CD4-positive, alpha-beta T cell treated with Interleukin-4 for 4 hours (primary cell): Measurements from ENCODE around the gene ANKS6.
"Not testable (repeated sequence)": the region's sequence is repeated elsewhere in the genome, so short reads cannot be mapped to it uniquely, and the experiment has no call there.

Experiments
- DNase-seq: peaks from one replicate; pipeline ENCODE4 v3.0.0-alpha.2; 2020

Gene ANKS6

DNA sequence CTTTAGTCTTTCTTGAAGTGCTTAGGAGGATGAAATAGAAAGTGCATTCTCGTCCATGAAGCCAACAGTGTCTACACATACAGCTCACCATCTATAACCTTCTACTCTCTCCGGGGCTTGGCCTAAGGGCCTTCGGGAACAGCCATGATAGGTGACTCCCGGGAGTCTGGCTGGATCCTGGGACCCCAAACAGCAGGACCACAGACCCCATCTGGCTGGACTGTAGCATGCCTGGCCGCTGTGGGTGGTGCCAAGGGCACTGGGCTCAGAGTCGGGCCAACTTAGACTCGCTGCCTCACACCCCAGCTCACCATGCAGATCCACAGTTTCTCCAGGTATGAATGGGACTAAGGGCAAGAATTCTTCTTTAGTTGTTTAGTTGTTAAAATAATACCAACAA is 104.0 kb downstream of the ANKS6 start:
- no peak for DNase-seq

GRCh38 chr9:98691890-98692289 is 104.5 kb downstream of the ANKS6 start:
- DNase-seq, result no peak

DNA sequence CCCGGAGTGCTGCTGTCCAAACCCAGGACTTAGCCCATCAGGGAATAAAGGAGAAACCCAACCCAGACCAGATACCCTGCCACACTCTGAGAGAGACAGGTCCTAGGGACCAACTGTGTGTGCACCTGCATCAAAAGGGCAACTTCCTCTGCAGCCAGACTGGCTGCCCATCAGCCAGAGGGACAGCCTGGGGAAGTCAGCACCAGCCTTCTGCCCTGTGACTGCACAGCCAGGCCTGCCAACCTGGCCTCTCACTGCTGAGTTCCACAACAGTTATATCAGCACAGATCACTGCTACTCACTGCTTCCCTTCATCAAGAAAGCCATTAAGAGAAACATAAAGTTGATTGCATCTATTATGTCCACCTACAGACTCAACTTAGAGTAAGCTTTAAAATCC is 105.7 kb downstream of the ANKS6 start:
- no peak for DNase-seq

- no peak for DNase-seq
Measured at GRCh38 chr9:98688710-98689495, 107.5 kb downstream of the ANKS6 start.

- no peak for DNase-seq
Measured at GRCh38 chr9:98687911-98688310, 108.4 kb downstream of the ANKS6 start.

DNA sequence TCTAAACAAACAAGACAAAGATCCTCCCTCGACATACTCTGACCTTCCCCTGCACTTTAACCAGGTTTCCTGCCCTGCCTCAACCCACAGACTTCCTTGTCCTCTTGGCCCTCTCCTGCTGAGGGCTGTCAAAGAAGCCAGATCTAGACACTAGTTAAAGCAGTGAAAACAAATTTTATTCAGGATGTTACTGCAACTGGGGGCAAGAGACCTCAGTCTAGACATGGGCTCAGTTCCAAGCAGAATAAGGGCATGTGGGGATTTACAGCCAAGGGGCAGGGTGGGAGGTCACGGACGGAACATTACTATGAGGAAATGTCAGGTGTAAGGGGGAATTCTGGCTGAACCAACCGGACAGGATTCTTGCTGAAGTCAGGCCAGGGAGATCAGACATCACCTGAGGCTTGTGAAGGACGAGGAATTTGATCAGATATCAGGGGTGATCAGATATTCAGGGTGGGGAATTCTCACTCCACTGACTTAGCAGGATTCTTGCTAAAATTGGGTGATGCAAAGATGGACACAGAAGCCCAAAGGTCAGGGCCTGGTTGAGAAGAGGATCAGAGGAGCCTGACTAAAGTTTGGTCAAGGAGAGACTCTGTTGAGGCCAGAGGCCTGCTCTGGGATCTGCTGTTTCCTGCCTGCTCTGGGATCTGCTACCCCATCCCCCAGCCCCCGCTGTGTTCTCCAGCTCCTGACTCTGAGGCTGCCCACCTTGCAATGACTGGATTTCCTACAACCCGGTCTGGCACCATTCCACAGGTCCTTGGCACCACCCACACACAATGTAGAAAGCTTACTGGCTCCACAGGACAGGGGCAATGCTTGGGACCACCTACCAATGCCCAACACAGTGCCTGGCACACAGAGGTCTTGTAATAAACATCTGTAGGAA is 109.1 kb downstream of the ANKS6 start:
- DNase-seq, result no peak

GRCh38 chr9:98684816-98685215 is 111.5 kb downstream of the ANKS6 start:
- DNase-seq, result not testable (repeated sequence)
